Measurements from ENCODE around the gene RNF31. TPM values are rescaled to one million over a fixed set of nuclear protein-coding genes. Genes with fewer than 3 reads are reported as not detected.

Gene RNF31
- total RNA-seq, 2 donors from 2014 or later: 36.1 to 70.4 TPM

DNA sequence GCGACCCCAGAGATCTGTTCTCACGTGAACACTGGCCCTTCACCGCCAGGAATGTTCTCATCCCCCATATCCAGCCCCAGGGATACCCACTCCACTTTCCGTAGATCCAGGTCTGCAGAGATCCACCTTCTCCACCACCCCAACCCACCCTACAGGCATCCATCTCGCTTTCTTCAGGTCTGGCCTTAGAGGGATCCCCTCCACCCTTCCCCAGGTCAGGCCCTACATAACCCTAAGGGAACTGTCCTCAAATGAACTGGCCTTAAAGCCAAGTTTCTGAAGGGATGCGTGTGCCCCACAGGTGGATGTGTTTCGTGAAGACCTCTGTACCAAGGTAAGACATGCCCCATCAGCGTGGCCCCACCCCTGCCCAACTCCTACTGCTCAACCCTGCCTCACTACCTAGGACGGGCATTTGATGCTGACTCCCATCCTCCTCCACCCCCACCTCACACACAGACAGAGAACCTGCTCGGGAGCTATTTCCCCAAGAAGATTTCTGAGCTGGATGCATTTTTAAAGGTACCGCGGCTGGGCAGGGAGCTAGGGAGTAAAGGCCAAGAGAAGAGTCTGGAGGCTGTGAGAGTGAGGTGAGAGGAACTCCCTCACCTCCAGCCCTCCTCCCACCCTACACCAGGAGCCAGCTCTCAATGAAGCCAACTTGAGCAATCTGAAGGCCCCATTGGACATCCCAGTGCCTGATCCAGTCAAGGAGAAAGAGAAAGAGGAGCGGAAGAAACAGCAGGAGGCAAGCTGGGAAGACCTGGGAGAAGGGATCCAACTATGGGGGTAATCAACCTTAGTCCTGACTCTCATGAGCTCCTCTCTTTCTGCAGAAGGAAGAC lies 10.4 kb upstream of the RNF31 start:
- H3K27ac ChIP-seq: peak overlapping the region; percentile 91
- intact Hi-C loops (cut with DNase I): no loop called here
- DNase-seq: peak; percentile 49
- TF ChIP-seq CTCF (IDR thresholded peaks at IDR 0.05): no peak
- peaks cover 13% of the 10 kb centered on the region for H3K36me3 ChIP-seq
- H3K4me3 ChIP-seq: peak overlapping the region; percentile 90
- no peaks in the 10 kb centered on the region for H3K27me3 ChIP-seq
- no peaks in the 10 kb centered on the region for H3K9me3 ChIP-seq
- H3K4me1 ChIP-seq: peaks cover 19% of the 10 kb centered on the region
- peak overlapping the region; percentile 90 to 100 for H3K9ac ChIP-seq (ENCODE audit: low read depth in 2 of 2, low read length in 2 of 2)

DNA sequence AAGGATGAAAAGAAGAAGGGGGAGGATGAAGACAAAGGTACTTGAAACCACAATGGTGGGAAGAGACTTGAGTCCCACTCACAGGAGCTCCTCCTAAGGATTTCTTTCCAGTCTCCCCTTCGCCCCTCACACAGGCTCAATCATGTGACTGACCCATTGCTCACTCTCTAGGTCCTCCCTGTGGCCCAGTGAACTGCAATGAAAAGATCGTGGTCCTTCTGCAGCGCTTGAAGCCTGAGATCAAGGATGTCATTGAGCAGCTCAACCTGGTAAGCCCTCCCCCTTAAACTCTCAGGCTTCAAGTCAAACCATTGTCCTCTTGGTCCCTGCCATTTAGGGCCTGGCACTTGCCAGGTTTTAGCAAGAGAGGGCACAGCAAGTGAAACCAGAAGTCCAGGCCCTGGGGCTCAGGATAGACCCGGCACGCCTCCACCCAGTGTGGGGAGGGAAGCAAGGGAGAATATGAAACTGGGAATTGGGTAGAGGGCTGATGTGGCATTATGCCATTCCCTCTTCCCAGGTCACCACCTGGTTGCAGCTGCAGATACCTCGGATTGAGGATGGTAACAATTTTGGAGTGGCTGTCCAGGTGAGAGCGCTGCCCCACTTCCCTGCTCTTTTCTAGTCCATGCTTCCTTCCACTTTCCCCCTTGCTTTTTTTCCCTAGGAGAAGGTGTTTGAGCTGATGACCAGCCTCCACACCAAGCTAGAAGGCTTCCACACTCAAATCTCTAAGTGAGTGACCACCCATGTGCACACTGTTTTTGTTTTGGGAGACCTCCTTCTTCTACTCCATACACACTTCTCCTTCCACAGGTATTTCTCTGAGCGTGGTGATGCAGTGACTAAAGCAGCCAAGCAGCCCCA lies 9.5 kb upstream of the RNF31 start:
- H3K27me3 ChIP-seq: no peaks in the 10 kb centered on the region
- peaks cover 13% of the 10 kb centered on the region for H3K36me3 ChIP-seq
- intact Hi-C loops (cut with DNase I): no loop called here
- peaks cover 25% of the 10 kb centered on the region for H3K4me1 ChIP-seq
- DNase-seq: no peak
- no peak for TF ChIP-seq CTCF (IDR thresholded peaks at IDR 0.05)
- no peaks in the 10 kb centered on the region for H3K9me3 ChIP-seq
- no peak overlapping the region for H3K27ac ChIP-seq
- peak overlapping the region in 1 of 2 donors; percentile 90 for H3K9ac ChIP-seq (ENCODE audit: low read depth in 2 of 2, low read length in 2 of 2)
- no peak overlapping the region for H3K4me3 ChIP-seq

DNA sequence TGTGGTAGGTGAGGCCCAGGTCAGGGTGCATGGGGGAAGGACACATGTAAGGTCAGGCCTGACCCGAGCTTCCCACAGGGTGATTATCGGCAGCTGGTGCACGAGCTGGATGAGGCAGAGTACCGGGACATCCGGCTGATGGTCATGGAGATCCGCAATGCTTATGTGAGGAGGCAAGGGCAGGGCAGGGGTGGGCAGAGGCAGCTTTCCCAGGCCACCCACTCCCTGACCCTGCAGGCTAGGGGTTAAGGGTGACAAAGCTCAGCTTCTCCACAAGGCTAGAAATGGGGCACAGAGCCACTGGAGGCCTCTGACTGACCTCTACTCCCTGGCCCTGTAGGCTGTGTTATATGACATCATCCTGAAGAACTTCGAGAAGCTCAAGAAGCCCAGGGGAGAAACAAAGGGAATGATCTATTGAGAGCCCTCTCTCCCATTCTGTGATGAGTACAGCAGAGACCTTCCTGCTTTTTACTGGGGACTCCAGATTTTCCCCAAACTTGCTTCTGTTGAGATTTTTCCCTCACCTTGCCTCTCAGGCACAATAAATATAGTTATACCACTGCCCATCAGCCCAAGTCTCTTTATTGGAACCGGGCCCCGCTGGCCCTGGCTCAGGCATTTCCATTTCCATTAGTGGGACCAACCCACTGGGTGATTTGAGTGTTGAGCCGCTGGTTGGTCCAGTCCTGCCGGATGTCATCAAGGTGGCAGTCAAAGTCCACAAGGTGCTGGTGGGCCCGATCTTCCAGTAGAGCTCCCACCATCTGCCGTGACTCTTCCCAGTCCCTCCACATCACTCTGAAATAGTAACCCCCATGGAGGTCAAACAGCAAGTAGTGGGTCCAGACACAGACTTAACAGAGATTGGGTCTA lies 8.7 kb upstream of the RNF31 start:
- H3K9ac ChIP-seq (ENCODE audit: low read depth in 2 of 2, low read length in 2 of 2): no peak overlapping the region
- no peaks in the 10 kb centered on the region for H3K27me3 ChIP-seq
- intact Hi-C loops (cut with DNase I): no loop called here
- peaks cover 13% of the 10 kb centered on the region for H3K36me3 ChIP-seq
- TF ChIP-seq CTCF (IDR thresholded peaks at IDR 0.05): no peak
- no peak overlapping the region for H3K27ac ChIP-seq
- peaks cover 25% of the 10 kb centered on the region for H3K4me1 ChIP-seq
- no peaks in the 10 kb centered on the region for H3K9me3 ChIP-seq
- DNase-seq: no peak
- no peak overlapping the region for H3K4me3 ChIP-seq

DNA sequence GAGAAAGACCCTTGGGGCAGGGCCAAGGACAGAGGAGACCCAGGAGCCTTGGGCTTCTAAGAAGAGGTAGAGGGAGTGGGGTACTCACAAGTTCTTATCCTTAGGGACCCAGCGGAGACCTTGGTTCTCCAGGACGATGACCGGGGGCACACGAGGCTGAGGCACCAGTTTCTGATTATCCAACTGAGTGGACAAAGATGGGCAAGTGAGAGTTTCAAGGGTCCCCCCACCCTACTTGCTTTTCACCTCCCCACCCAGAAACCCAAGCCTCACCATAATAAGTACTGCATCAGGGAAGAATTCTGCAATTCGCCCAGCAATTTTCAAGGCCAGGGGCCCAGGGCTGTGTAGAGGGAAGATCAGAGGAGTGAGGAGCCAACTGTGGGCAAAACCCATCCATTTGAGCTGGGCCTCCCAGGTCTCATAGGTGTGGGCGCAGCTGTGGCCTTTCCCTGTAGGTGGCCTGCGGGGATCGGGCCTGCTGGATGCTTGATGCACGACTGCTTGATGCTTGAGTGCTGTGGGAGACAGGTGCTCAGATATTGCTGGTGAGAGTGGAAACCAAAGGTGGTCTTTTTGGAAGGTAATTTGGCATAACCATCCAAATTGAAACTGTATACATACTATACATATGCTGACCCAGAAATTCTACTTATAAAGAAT lies 7.9 kb upstream of the RNF31 start:
- Histone ChIP-seq H3K4me3 (no peak overlapping the region), H3K36me3 (peaks cover 13% of the 10 kb centered on the region), H3K27me3 (no peaks in the 10 kb centered on the region), H3K27ac (peak overlapping the region; percentile 94), H3K9ac (ENCODE audit: low read depth in 2 of 2, low read length in 2 of 2) (peak overlapping the region; percentile 13 to 14), H3K4me1 (peaks cover 25% of the 10 kb centered on the region), H3K9me3 (no peaks in the 10 kb centered on the region)
- no peak for DNase-seq
- no peak for TF ChIP-seq CTCF (IDR thresholded peaks at IDR 0.05)
- intact Hi-C loops (cut with DNase I): no loop called here
